Sigmoid colon (tissue), 7 donors: Measurements from ENCODE around the gene HS6ST2. TPM values are rescaled to one million over a fixed set of nuclear protein-coding genes. Genes with fewer than 3 reads are reported as not detected.

Source experiments
- DNase-seq: peaks from one replicate; pipeline ENCODE4 v3.0.0-alpha.2; 2019
- H3K27ac ChIP-seq, 4 donors: fragments of 200-600 bp; sonication (generic); one replicate each; pipeline ENCODE4 v1.5.1; 2016 to 2019; ENCODE audit warnings: mild to moderate bottlenecking in 1 of 4
- H3K27me3 ChIP-seq, 3 donors: fragments of 200-600 bp; sonication (generic); one replicate each; pipeline ENCODE4 v1.5.1; 2019; ENCODE audit warnings: mild to moderate bottlenecking in 1 of 3
- H3K36me3 ChIP-seq, 4 donors: fragments of 200-600 bp; sonication (generic); one replicate each; pipeline ENCODE4 v1.5.1; 2016 to 2019
- H3K4me1 ChIP-seq, 4 donors: fragments of 200-600 bp; sonication (generic); one replicate each; pipeline ENCODE4 v1.5.1; 2017 to 2019
- H3K4me3 ChIP-seq, 4 donors: fragments of 200-600 bp; sonication (generic); one replicate each; pipeline ENCODE4 v1.5.1; 2017 to 2019; ENCODE audit warnings: mild to moderate bottlenecking in 2 of 4, moderate library complexity in 1 of 4
- H3K9me3 ChIP-seq, 4 donors: fragments of 200-600 bp in 3 of 4; sonication (generic) in 3 of 4; one replicate each; pipeline versions ENCODE4 v1.5.1 to v1.6.1; 2013 to 2019
- EP300 ChIP-seq, 4 donors: sonication (generic); formaldehyde crosslinking; IDR thresholded peaks; one replicate each; pipeline ENCODE4 v1.6.1; 2017; ENCODE audit warnings: antibody characterized with exemption in 4 of 4
- POLR2A ChIP-seq, 2 donors: fragments of 450-650 bp; IDR thresholded peaks; one replicate each; pipeline ENCODE4 v1.6.1; 2016; ENCODE audit warnings: antibody characterized with exemption in 2 of 2, mild to moderate bottlenecking in 2 of 2, moderate library complexity in 2 of 2
- POLR2AphosphoS5 ChIP-seq, 4 donors: sonication (generic); formaldehyde crosslinking; IDR thresholded peaks; one replicate each; pipeline ENCODE4 v1.6.1; 2017; ENCODE audit warnings: antibody characterized with exemption in 4 of 4
- WGBS, 2 donors: extraction: QIAGEN DNeasy Blood & Tissue Kit; methylation state at CpG; one replicate each; pipeline ENCODE4 v1.1.7; 2013; 5-methylcytosine and 5-hydroxymethylcytosine counted together
- intact Hi-C: fragments of 100-400 bp; cut with DNase I; formaldehyde crosslinking; loops from one replicate; pipeline ENCODE4 v1.15.1; 2023
- polyA plus RNA-seq, 3 donors: library from polyadenylated mRNA; stranded (reverse); fragments of 200-250 nt; gene quantifications; one replicate each; pipeline ENCODE4 v1.2.3, GENCODE V29; 2013
- total RNA-seq, 4 donors: library from RNA; depleted of rRNA; stranded (reverse); fragments of >200 nt; gene quantifications; one replicate each; pipeline ENCODE4 v1.1.0, GENCODE V29; 2016
- TF ChIP-seq, protein P1 (sequence below), 4 experiments: fragments of 450-650 bp in 3 of 4; fragments of 200-600 bp in 1 of 4; IDR thresholded peaks; one replicate each; pipeline ENCODE4 v1.5.1; 2016 to 2019; ENCODE audit warnings: antibody characterized with exemption in 4 of 4, mild to moderate bottlenecking in 3 of 4, moderate library complexity in 2 of 4
- donor health status: healthy with polysubstance abuse.
- donor health status: Bipolar disorder and iron deficiency.
- donor health status: healthy.

The HS6ST2 gene
- total and polyA plus RNA-seq, 7 donors, result under 0.01 to 0.82 (median 0.27) TPM; not detected in 1

DNA sequence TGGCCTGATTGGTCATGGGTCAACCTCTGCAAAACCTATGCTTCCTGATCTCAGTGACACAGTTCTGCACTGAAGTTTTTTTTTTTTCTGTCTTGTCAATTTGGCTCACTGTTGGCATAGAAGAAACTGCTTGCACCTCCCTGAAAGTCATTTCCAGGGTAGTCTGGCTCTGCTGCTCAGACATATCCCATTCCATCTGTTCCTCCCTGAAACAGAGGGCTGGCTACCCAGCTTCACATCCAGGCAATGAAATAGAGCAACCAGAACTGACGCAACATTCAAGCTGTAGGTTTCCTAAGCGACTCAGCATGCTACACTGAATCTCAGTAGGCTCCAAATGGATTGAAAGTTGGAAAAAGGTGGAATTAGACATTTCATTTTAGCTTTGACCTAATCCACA, 292.8 kb downstream of the HS6ST2 start:
- no peak overlapping the region for H3K4me3 ChIP-seq
- TF ChIP-seq, protein P1, sequence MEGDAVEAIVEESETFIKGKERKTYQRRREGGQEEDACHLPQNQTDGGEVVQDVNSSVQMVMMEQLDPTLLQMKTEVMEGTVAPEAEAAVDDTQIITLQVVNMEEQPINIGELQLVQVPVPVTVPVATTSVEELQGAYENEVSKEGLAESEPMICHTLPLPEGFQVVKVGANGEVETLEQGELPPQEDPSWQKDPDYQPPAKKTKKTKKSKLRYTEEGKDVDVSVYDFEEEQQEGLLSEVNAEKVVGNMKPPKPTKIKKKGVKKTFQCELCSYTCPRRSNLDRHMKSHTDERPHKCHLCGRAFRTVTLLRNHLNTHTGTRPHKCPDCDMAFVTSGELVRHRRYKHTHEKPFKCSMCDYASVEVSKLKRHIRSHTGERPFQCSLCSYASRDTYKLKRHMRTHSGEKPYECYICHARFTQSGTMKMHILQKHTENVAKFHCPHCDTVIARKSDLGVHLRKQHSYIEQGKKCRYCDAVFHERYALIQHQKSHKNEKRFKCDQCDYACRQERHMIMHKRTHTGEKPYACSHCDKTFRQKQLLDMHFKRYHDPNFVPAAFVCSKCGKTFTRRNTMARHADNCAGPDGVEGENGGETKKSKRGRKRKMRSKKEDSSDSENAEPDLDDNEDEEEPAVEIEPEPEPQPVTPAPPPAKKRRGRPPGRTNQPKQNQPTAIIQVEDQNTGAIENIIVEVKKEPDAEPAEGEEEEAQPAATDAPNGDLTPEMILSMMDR (IDR thresholded peaks at IDR 0.05), result no peak
- TF ChIP-seq POLR2A (IDR thresholded peaks at IDR 0.05), result no peak
- TF ChIP-seq POLR2AphosphoS5 (IDR thresholded peaks at IDR 0.05), result no peak
- no peak for TF ChIP-seq EP300 (IDR thresholded peaks at IDR 0.05)
- intact Hi-C loops, result no loop called here
- H3K27ac ChIP-seq, result no peak overlapping the region
- DNase-seq, result no peak
- no peaks in the 10 kb centered on the region for H3K9me3 ChIP-seq
- no peaks in the 10 kb centered on the region for H3K27me3 ChIP-seq
- no peaks in the 10 kb centered on the region for H3K36me3 ChIP-seq
- 87 to 89% methylated on average over 2 of the region's 2 CpGs for WGBS, 2 donors
- no peaks in the 10 kb centered on the region for H3K4me1 ChIP-seq

DNA sequence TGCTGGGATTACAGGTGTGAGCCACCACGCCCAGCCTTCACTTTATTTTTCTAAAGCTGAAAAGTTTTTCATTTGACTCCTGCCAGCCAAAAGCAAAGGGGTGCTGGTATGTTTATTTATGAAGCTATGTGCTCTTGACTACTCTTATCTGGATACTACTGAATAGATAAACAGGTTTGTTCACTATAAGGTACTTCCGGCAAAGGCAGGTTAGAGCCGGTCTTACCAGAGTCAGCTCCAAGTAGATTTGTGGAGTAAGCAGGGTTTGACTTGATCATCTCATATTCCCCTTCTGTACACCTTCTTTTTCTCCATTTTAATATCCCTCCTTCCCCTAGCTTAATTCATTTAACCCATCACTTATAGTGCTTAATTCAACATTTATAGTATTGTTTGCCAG, 294.2 kb downstream of the HS6ST2 start:
- intact Hi-C loops, result no loop called here
- Histone ChIP-seq H3K9me3 (no peaks in the 10 kb centered on the region), H3K27ac (no peak overlapping the region), H3K4me3 (no peak overlapping the region), H3K27me3 (no peaks in the 10 kb centered on the region), H3K36me3 (no peaks in the 10 kb centered on the region), H3K4me1 (no peaks in the 10 kb centered on the region)
- TF ChIP-seq POLR2A (IDR thresholded peaks at IDR 0.05), result no peak
- TF ChIP-seq EP300 (IDR thresholded peaks at IDR 0.05), result no peak
- TF ChIP-seq POLR2AphosphoS5 (IDR thresholded peaks at IDR 0.05), result no peak
- TF ChIP-seq, protein P1 (IDR thresholded peaks at IDR 0.05), result no peak
- no peak for DNase-seq
- 55 to 82% methylated on average over 3 of the region's 3 CpGs for WGBS, 2 donors

DNA sequence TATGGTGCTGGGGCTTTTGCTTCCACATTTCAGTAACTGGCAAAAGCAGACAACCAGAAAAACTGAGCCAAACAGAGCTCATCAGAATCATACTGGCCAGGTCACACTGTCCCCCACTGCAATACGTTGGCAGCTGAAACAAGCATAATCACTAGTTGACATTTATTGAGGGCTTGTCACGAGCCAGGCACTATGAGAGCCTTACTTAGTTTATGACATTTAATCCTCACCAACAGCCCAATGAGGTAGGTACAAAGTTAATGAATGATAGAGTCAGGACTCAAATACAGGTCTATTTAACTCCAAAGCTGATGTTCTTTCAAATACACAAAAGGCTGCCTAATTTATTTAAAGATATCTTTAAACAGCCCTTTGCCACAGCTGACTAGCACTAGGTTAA, 295.6 kb downstream of the HS6ST2 start:
- intact Hi-C loops, result no loop called here
- Histone ChIP-seq H3K4me1 (no peaks in the 10 kb centered on the region), H3K36me3 (no peaks in the 10 kb centered on the region), H3K27me3 (no peaks in the 10 kb centered on the region), H3K9me3 (no peaks in the 10 kb centered on the region), H3K27ac (no peak overlapping the region), H3K4me3 (no peak overlapping the region)
- TF ChIP-seq, protein P1 (IDR thresholded peaks at IDR 0.05), result no peak
- TF ChIP-seq EP300 (IDR thresholded peaks at IDR 0.05), result no peak
- TF ChIP-seq POLR2A (IDR thresholded peaks at IDR 0.05), result no peak
- TF ChIP-seq POLR2AphosphoS5 (IDR thresholded peaks at IDR 0.05), result no peak
- no peak for DNase-seq
- WGBS, 2 donors, result 12 to 51% methylated on average over 2 of the region's 2 CpGs

DNA sequence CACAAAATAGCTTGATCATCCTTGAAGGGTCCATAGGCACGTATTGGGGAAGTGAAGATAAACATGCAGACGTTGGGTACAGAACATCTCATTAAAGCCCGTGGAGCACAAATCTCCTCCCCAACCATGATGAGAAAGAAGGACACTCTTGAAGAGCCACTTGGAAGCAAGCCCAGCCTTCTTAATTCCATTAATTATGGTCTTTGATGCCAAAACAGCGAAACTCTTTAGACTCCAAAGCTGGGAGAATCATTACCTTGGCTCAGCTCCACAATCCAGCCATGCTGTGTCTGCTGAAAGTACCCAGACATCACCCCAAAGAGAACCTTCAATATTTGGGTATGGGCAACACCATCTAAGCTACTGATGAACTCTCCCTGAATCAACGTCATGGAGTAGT, 300.6 kb downstream of the HS6ST2 start:
- Histone ChIP-seq H3K4me3 (no peak overlapping the region), H3K9me3 (no peaks in the 10 kb centered on the region), H3K27ac (no peak overlapping the region), H3K27me3 (no peaks in the 10 kb centered on the region), H3K36me3 (no peaks in the 10 kb centered on the region), H3K4me1 (no peaks in the 10 kb centered on the region)
- intact Hi-C loops, result no loop called here
- TF ChIP-seq POLR2AphosphoS5 (IDR thresholded peaks at IDR 0.05) (no peak), EP300 (IDR thresholded peaks at IDR 0.05) (no peak), POLR2A (IDR thresholded peaks at IDR 0.05) (no peak)
- TF ChIP-seq, protein P1 (IDR thresholded peaks at IDR 0.05), result no peak
- DNase-seq, result no peak
- WGBS, 2 donors, result 83 to 85% methylated on average over 5 of the region's 5 CpGs

DNA sequence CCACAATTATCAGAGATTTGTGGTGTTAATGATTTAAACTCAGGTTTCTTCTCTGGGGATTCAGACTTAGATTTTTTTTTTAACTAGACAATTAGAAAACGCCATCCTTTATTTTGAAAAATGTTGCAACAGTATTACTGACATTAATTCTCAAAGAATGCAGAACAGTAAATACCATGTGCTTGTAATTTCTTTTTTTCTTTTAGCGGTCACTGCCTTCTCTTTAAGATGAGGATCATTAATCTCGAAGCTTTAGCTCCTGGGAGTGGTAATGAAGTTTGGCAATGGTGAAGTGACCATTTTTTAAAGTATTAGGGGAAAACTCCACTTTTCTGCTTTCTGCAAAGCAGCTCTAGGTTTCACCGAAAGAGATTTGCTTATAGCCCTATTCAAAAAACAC, 305.6 kb downstream of the HS6ST2 start:
- WGBS, 2 donors, result 76 to 85% methylated on average over 4 of the region's 4 CpGs
- no peak overlapping the region for H3K27ac ChIP-seq
- TF ChIP-seq, protein P1 (IDR thresholded peaks at IDR 0.05), result no peak
- TF ChIP-seq POLR2A (IDR thresholded peaks at IDR 0.05), result no peak
- no peak overlapping the region for H3K4me3 ChIP-seq
- H3K9me3 ChIP-seq, result no peaks in the 10 kb centered on the region
- H3K4me1 ChIP-seq, result peaks cover 0 to 5% (median 0%) of the 10 kb centered on the region in 4 donors
- no peaks in the 10 kb centered on the region for H3K27me3 ChIP-seq
- intact Hi-C loops, result no loop called here
- no peaks in the 10 kb centered on the region for H3K36me3 ChIP-seq
- no peak for DNase-seq
